Left ventricle myocardium inferior (tissue), 1 donor: Measurements from ENCODE around the gene COL1A1. TPM values are rescaled to one million over a fixed set of nuclear protein-coding genes. Genes with fewer than 3 reads are reported as not detected.

Experiments
- DNase-seq: peaks from one replicate; pipeline ENCODE4 v3.0.0-alpha.2; 2020
- H3K27ac ChIP-seq: fragments of 200-600 bp; replicated peaks from 2 replicates; pipeline ENCODE4 v1.8.0; 2021
- H3K27me3 ChIP-seq: fragments of 200-600 bp; 2 replicates; pipeline ENCODE4 v1.8.0; 2021; ENCODE audit warnings: low read depth
- H3K36me3 ChIP-seq: fragments of 200-600 bp; 2 replicates; pipeline ENCODE4 v1.8.0; 2021
- H3K4me1 ChIP-seq: fragments of 200-600 bp; 2 replicates; pipeline ENCODE4 v1.8.0; 2021
- H3K4me3 ChIP-seq: fragments of 200-600 bp; 2 replicates; pipeline ENCODE4 v1.8.0; 2021; ENCODE audit warnings: mild to moderate bottlenecking, moderate library complexity
- H3K9me3 ChIP-seq: fragments of 200-600 bp; replicated peaks from 2 replicates; pipeline ENCODE4 v1.8.0; 2021
- intact Hi-C: fragments of 100-400 bp; cut with micrococcal nuclease; formaldehyde crosslinking; loops from one replicate; pipeline ENCODE4 v1.11.0; 2022
- total RNA-seq: library from RNA; stranded (reverse); fragmentation: NEBNext Ultra II Directional; extraction: Animal tissue kit (Norgen Biotek cat#: 25700); gene quantifications from one replicate; pipeline ENCODE4 v1.2.1, GENCODE V29; 2021
- TF ChIP-seq, protein P1 (sequence below): fragments of 200-600 bp; IDR thresholded peaks from 2 replicates; pipeline ENCODE4 v1.8.0; 2021; ENCODE audit warnings: antibody characterized with exemption, mild to moderate bottlenecking, borderline replicate concordance
- donor health status: DM: no; HTN: yes; CAD: no; lungs with severe emphysema.

COL1A1 gene
- total RNA-seq, 1 donor from 2014 or later = 45.8 TPM

DNA sequence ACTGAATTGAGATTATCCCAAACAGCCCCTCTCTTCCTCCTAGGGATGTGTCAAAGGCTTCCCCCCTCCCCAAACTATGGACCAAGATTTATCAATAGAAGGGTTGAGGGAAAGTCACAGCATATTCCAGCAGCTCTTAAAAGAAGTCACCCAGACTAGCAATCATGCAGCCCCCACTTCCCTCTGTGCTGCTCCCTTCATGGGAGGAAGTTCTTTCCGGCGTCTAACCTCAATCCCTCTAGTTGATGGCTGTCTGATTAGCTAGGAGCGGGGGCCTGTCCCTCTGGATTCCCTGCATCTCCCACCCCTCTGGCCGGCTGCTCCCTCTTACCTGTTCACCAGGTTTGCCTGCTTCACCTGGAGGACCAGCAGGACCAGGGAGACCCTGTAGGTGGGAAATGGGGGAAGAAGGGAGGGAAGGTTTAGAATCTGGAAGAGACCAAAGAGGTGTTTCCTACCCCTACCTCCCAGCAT is 9.2 kb downstream of the COL1A1 start:
- Histone ChIP-seq H3K27me3 (no peaks in the 10 kb centered on the region), H3K4me3 (no peak overlapping the region), H3K27ac (no peak overlapping the region), H3K9me3 (no peaks in the 10 kb centered on the region), H3K36me3 (peaks cover 97% of the 10 kb centered on the region), H3K4me1 (peaks cover 3% of the 10 kb centered on the region)
- DNase-seq = no peak
- intact Hi-C loops = no loop called here
- TF ChIP-seq, protein P1, sequence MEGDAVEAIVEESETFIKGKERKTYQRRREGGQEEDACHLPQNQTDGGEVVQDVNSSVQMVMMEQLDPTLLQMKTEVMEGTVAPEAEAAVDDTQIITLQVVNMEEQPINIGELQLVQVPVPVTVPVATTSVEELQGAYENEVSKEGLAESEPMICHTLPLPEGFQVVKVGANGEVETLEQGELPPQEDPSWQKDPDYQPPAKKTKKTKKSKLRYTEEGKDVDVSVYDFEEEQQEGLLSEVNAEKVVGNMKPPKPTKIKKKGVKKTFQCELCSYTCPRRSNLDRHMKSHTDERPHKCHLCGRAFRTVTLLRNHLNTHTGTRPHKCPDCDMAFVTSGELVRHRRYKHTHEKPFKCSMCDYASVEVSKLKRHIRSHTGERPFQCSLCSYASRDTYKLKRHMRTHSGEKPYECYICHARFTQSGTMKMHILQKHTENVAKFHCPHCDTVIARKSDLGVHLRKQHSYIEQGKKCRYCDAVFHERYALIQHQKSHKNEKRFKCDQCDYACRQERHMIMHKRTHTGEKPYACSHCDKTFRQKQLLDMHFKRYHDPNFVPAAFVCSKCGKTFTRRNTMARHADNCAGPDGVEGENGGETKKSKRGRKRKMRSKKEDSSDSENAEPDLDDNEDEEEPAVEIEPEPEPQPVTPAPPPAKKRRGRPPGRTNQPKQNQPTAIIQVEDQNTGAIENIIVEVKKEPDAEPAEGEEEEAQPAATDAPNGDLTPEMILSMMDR = no peak

DNA sequence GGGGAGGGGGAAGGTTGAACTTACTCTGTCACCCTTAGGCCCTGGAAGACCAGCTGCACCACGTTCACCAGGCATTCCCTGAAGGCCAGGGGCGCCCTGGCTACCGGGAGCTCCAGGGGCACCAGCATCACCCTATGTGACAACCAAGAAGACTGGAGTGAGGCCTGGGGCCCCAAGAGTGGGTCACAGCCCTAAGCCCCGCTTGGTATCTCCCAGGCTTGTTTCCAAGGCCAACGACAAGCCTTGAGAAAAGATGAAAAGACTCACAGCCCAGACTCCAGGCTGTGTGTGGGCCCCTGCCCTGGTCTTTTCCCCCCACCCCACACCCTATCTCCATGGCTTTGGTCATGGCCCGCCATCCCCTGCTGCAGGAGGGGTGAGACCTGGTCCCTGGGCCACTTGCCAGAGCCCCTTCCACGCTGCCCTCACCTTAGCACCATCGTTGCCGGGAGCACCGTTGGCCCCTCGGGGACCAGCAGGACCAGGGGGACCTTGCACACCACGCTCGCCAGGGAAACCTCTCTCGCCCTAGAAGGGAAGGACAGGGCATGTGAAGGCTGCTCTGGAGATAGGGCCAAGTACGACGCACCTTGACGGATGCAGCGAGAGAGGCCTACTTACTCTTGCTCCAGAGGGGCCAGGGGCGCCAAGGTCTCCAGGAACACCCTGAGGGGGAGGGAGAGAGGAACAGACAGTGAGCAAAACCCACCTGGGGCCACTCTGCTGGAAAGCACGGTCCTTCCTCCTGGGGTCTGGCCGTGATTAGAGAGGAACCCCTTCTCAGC is 9.9 kb downstream of the COL1A1 start:
- intact Hi-C loops = no loop called here
- DNase-seq = no peak
- no peak overlapping the region for H3K27ac ChIP-seq

DNA sequence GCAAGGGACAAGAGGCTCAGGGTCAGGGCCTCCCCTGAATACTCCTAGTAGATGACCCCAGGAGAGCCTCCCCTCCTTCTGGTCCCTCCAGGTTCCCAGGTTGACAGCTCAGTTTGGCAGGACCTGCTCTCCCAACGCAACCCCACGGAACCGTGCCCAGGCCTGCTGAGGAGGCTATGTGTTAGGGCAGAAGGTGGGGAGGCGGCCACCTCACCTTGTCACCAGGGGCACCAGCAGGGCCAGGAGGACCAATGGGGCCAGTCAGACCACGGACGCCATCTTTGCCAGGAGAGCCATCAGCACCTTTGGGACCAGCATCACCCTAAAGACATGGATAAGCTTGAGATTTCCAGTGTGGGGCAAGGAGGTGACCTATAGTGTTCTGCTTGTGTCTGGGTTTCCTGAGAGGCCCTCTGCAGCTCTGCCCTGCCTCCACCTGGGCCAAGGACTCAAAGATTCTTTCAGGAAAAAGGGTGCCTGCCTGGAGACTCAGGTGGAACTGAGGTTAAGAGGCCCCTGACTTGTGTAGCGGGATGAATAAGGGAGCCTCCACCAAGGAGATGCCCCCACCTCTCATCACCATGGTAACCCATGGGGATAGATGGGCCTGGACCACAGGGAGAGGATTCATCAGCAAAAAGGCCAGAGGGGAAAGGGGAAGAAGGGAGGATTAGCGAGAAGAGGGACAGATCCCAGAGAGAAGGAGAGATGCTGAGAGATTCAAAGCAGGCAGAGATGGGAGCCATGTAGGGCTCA is 10.7 kb downstream of the COL1A1 start:
- H3K36me3 ChIP-seq = peaks cover 95% of the 10 kb centered on the region
- DNase-seq = no peak

More for the DNA sequence above, 9.9 kb downstream of the COL1A1 start:
- H3K36me3 ChIP-seq = peaks cover 95% of the 10 kb centered on the region
- no peaks in the 10 kb centered on the region for H3K4me1 ChIP-seq
- TF ChIP-seq, protein P1 = no peak
- no peaks in the 10 kb centered on the region for H3K9me3 ChIP-seq
- H3K4me3 ChIP-seq = no peak overlapping the region
- no peaks in the 10 kb centered on the region for H3K27me3 ChIP-seq

DNA sequence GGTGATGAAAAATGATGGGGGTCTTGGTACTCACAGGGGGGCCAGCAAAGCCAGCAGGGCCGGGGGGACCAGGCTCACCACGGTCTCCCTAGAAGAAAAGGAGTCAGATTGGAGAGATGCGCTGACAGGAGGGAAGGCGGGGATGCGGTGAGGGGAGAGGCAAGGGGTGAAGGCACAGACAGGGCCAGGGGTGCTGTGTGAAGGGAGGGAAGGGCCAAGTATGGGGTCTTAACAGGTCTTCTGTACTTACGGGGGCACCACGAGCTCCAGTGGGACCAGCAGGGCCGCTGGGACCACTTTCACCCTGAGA is 11.2 kb downstream of the COL1A1 start:
- no peak for DNase-seq
- intact Hi-C loops = no loop called here

More for the DNA sequence above, 10.7 kb downstream of the COL1A1 start:
- no peaks in the 10 kb centered on the region for H3K9me3 ChIP-seq
- H3K4me3 ChIP-seq = no peak overlapping the region
- H3K27ac ChIP-seq = no peak overlapping the region
- intact Hi-C loops = no loop called here
- no peaks in the 10 kb centered on the region for H3K4me1 ChIP-seq
- no peaks in the 10 kb centered on the region for H3K27me3 ChIP-seq
- TF ChIP-seq, protein P1 = no peak

DNA sequence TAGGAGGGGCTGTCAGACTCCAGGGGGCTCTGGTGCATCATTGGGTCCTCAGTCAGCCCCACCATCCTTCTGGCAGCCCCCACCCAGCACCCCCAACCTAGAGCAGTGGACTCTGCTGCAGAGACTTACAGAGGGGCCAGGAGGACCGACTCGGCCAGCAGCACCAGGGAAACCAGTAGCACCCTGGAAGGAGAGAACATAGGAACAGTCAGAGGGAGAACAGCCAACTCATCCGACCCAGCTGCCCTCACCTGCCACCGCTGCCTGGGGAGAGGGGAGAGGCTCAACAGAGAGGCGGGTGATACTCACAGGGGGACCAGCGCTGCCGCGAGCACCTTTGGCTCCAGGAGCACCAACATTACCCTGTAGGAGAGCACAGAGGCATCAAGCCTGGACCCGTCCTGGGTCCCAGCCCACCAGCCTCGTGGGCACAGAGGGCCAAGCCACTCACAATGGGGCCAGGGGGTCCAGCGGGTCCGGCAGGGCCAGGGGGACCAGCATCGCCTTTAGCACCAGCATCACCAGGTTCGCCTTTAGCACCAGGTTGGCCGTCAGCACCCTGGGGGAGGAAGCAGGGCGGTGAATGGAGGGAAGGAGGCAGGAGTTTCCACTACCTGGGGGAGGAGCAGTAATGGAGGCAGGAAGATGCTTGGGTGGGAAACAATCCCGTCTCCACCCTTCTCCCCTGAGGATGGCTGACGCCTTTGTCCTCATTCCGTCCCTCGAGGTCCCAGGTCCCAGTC is 11.7 kb downstream of the COL1A1 start:
- Histone ChIP-seq H3K4me3 (no peak overlapping the region), H3K4me1 (no peaks in the 10 kb centered on the region), H3K36me3 (peaks cover 90% of the 10 kb centered on the region), H3K27me3 (no peaks in the 10 kb centered on the region), H3K9me3 (no peaks in the 10 kb centered on the region), H3K27ac (no peak overlapping the region)
- TF ChIP-seq, protein P1 = no peak
- no peak for DNase-seq
- intact Hi-C loops = no loop called here

More for the DNA sequence above, 11.2 kb downstream of the COL1A1 start:
- H3K9me3 ChIP-seq = no peaks in the 10 kb centered on the region
- H3K27ac ChIP-seq = no peak overlapping the region
- no peaks in the 10 kb centered on the region for H3K4me1 ChIP-seq
- TF ChIP-seq, protein P1 = no peak
- H3K4me3 ChIP-seq = no peak overlapping the region
- no peaks in the 10 kb centered on the region for H3K27me3 ChIP-seq
- H3K36me3 ChIP-seq = peaks cover 95% of the 10 kb centered on the region
